ENCODE data around the gene CLDN34.

- TF ChIP-seq CTCF (optimal IDR thresholded peaks at IDR 0.05 in 1 of 3, IDR thresholded peaks at IDR 0.05 in 1 of 3, conservative IDR thresholded peaks at IDR 0.05 in 1 of 3; ENCODE audit: extremely low read depth in 1 of 3, insufficient read depth in 2 of 3, low read length in 3 of 3) (no peak), EZH2 (IDR thresholded peaks at IDR 0.05; ENCODE audit: low read length) (no peak)
Observed at GRCh38 chrX:9917861-9918260, 49.3 kb upstream of the CLDN34 start.

All from keratinocyte (primary cell).